WTC11 (cell line): Measurements from ENCODE around the gene UTP4. TPM values are rescaled to one million over a fixed set of nuclear protein-coding genes. Genes with fewer than 3 reads are reported as not detected.

Experiments
- ATAC-seq: fragments of 200-7000 bp; cut with Tn5 transposase; 2 replicates; pipeline ENCODE4 v1.10.0; 2021; ENCODE audit warnings: mild to moderate bottlenecking, moderate library complexity
- CTCF ChIA-PET: fragments of 300-600 bp; sonication (Branson Sonifier 250); formaldehyde crosslinking; loops from one replicate; lab custom pipeline; 2021; ENCODE audit warnings: antibody characterized with exemption; lab: Charles Lee
- POLR2A ChIA-PET: fragments of 350-600 bp; sonication (Branson Sonifier 250); formaldehyde crosslinking; loops from one replicate; lab custom pipeline; 2021; ENCODE audit warnings: antibody characterized with exemption; lab: Charles Lee
- DNase-seq: peaks from one replicate; pipeline ENCODE4 v3.0.0; 2021; ENCODE audit warnings: low spot score
- H3K27ac Mint-ChIP-seq: 2 replicates; pipeline ENCODE4 v1.8.0; 2021; ENCODE audit warnings: mixed read lengths
- H3K27me3 Mint-ChIP-seq: 2 replicates; pipeline ENCODE4 v1.8.0; 2021; ENCODE audit warnings: low read depth, mild to moderate bottlenecking, moderate library complexity, mixed read lengths
- H3K36me3 Mint-ChIP-seq: 2 replicates; pipeline ENCODE4 v1.8.0; 2021; ENCODE audit warnings: mixed read lengths
- H3K4me1 Mint-ChIP-seq: 2 replicates; pipeline ENCODE4 v1.8.0; 2022; ENCODE audit warnings: mixed read lengths
- H3K4me3 Mint-ChIP-seq: 2 replicates; pipeline ENCODE4 v1.8.0; 2021; ENCODE audit warnings: mild to moderate bottlenecking, moderate library complexity, mixed read lengths
- H3K9me3 Mint-ChIP-seq: 2 replicates; pipeline ENCODE4 v1.8.0; 2021; ENCODE audit warnings: mixed read lengths
- CREM ChIP-seq: sonication (generic); formaldehyde crosslinking; IDR thresholded peaks from 2 replicates; pipeline ENCODE4 v1.8.1; 2022; ENCODE audit warnings: mild to moderate bottlenecking, missing genetic modification reagents, moderate library complexity
- E2F1 ChIP-seq: sonication (generic); formaldehyde crosslinking; IDR thresholded peaks from 2 replicates; pipeline ENCODE4 v1.8.0; 2022; ENCODE audit warnings: mild to moderate bottlenecking, missing genetic modification reagents
- ELF4 ChIP-seq: sonication (generic); formaldehyde crosslinking; IDR thresholded peaks from 2 replicates; pipeline ENCODE4 v1.8.1; 2022; ENCODE audit warnings: low read depth, mild to moderate bottlenecking, moderate library complexity, missing genetic modification reagents
- KAT7 ChIP-seq: sonication (generic); formaldehyde crosslinking; IDR thresholded peaks from 2 replicates; pipeline ENCODE4 v1.8.1; 2023; ENCODE audit warnings: missing genetic modification reagents, mild to moderate bottlenecking, borderline replicate concordance
- MAX ChIP-seq: sonication (generic); formaldehyde crosslinking; IDR thresholded peaks from 2 replicates; pipeline ENCODE4 v1.8.0; 2022; ENCODE audit warnings: mild to moderate bottlenecking, missing genetic modification reagents
- MXD4 ChIP-seq: fragments of 250-450 bp; sonication (Bioruptor Pico); IDR thresholded peaks from 2 replicates; pipeline ENCODE4 v1.8.0; 2021; ENCODE audit warnings: mild to moderate bottlenecking, moderate library complexity, borderline replicate concordance
- PRDM15 ChIP-seq: sonication (generic); formaldehyde crosslinking; IDR thresholded peaks from 2 replicates; pipeline ENCODE4 v1.8.0; 2022; ENCODE audit warnings: missing genetic modification reagents
- SMAD4 ChIP-seq: sonication (generic); formaldehyde crosslinking; IDR thresholded peaks from 2 replicates; pipeline ENCODE4 v1.8.0; 2022; ENCODE audit warnings: mild to moderate bottlenecking, missing genetic modification reagents
- SOX15 ChIP-seq: fragments of 250-450 bp; sonication (Bioruptor Pico); IDR thresholded peaks from 2 replicates; pipeline ENCODE4 v1.9.0; 2021; ENCODE audit warnings: mild to moderate bottlenecking
- STAT6 ChIP-seq: sonication (generic); formaldehyde crosslinking; conservative IDR thresholded peaks from 2 replicates; pipeline ENCODE4 v1.8.1; 2023; ENCODE audit warnings: mild to moderate bottlenecking, low read depth, missing genetic modification reagents, moderate library complexity
- TCF7 ChIP-seq: sonication (generic); formaldehyde crosslinking; IDR thresholded peaks from 2 replicates; pipeline ENCODE4 v1.8.0; 2022; ENCODE audit warnings: mild to moderate bottlenecking, low read depth, missing genetic modification reagents, moderate library complexity
- TEAD1 ChIP-seq: sonication (generic); formaldehyde crosslinking; IDR thresholded peaks from 2 replicates; pipeline ENCODE4 v1.8.0; 2022; ENCODE audit warnings: mild to moderate bottlenecking, missing genetic modification reagents
- USF2 ChIP-seq: sonication (generic); formaldehyde crosslinking; IDR thresholded peaks from 2 replicates; pipeline ENCODE4 v1.8.1; 2023; ENCODE audit warnings: mild to moderate bottlenecking, missing genetic modification reagents, moderate library complexity
- ZNF121 ChIP-seq: sonication (generic); formaldehyde crosslinking; IDR thresholded peaks from 2 replicates; pipeline ENCODE4 v1.8.0; 2023; ENCODE audit warnings: missing genetic modification reagents
- ZNF396 ChIP-seq: fragments of 250-450 bp; sonication (Bioruptor Pico); IDR thresholded peaks from 2 replicates; pipeline ENCODE4 v1.8.0; 2021; ENCODE audit warnings: mild to moderate bottlenecking, moderate library complexity, borderline replicate concordance
- ZNF416 ChIP-seq: fragments of 250-450 bp; sonication (Bioruptor Pico); IDR thresholded peaks from 2 replicates; pipeline ENCODE4 v1.9.0; 2021; ENCODE audit warnings: mild to moderate bottlenecking, inconsistent platforms
- total RNA-seq: library from RNA; stranded (reverse); gene quantifications from 3 replicates; pipeline ENCODE4 v1.2.3, GENCODE V29; 2021
- TF ChIP-seq, protein P1 (sequence below): sonication (generic); formaldehyde crosslinking; IDR thresholded peaks from 2 replicates; pipeline ENCODE4 v1.8.0; 2022; ENCODE audit warnings: mild to moderate bottlenecking, missing genetic modification reagents
- TF ChIP-seq, protein P2 (sequence below): fragments of 250-450 bp; sonication (Bioruptor Pico); IDR thresholded peaks from 2 replicates; pipeline ENCODE4 v1.9.0; 2021; ENCODE audit warnings: mild to moderate bottlenecking
- TF ChIP-seq, protein P3 (sequence below): fragments of 250-450 bp; sonication (Bioruptor Pico); IDR thresholded peaks from 2 replicates; pipeline ENCODE4 v1.8.0; 2021; ENCODE audit warnings: mild to moderate bottlenecking

Gene UTP4
- total RNA-seq, 1 experiment from 2014 or later, result 85.7 TPM

DNA sequence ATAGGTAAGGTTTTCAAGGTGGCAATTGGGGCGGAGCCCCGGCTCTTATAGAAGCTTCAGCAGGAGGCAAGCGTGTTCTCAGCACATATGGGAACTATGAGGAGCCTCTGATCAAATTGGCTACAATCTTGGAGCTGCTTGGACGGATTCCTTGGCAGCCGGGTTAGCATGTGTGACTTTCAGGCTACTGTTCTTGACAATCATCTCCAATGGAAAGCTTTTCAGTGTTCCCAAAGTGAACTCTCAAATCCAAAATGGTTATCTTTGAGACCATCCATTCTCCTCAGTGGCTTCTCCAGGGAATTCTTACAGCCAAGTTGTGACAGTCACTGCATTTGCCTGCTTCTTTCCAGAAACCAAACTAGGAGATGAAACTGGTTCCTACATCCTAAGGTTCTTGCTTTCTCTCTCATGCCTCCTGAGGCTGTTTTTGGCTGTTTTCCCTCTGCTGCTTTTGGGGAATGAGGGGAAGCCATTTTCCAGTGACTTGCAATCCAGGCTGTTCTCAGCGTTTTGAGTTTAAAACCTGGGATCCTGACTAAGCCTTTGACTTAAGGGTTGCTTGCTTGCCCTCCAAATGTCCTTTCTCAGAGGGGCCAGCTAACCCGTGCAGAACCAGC, 16.1 kb upstream of the UTP4 start:
- peaks cover 91% of the 10 kb centered on the region for H3K36me3 Mint-ChIP-seq
- no peak for ATAC-seq
- H3K27ac Mint-ChIP-seq, result peak overlapping the region; percentile 84
- H3K9me3 Mint-ChIP-seq, result no peaks in the 10 kb centered on the region
- DNase-seq, result no peak
- ChIA-PET CTCF (interaction anchor here (0.9 kb wide), 2 partner anchors 11 to 15 kb away, joined by 4 to 6 read pairs; no protein-coding TSS in a partner anchor), POLR2A (no interaction called here)
- TF ChIP-seq, protein P1, sequence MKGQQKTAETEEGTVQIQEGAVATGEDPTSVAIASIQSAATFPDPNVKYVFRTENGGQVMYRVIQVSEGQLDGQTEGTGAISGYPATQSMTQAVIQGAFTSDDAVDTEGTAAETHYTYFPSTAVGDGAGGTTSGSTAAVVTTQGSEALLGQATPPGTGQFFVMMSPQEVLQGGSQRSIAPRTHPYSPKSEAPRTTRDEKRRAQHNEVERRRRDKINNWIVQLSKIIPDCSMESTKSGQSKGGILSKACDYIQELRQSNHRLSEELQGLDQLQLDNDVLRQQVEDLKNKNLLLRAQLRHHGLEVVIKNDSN (CRISPR knock-in tag), result no peak
- TF ChIP-seq SOX15 (no peak), MAX (CRISPR knock-in tag) (no peak), KAT7 (no peak), STAT6 (CRISPR knock-in tag) (no peak), TEAD1 (CRISPR knock-in tag) (no peak)
- H3K4me1 Mint-ChIP-seq, result peaks cover 13% of the 10 kb centered on the region
- no peak overlapping the region for H3K4me3 Mint-ChIP-seq
- no peaks in the 10 kb centered on the region for H3K27me3 Mint-ChIP-seq

DNA sequence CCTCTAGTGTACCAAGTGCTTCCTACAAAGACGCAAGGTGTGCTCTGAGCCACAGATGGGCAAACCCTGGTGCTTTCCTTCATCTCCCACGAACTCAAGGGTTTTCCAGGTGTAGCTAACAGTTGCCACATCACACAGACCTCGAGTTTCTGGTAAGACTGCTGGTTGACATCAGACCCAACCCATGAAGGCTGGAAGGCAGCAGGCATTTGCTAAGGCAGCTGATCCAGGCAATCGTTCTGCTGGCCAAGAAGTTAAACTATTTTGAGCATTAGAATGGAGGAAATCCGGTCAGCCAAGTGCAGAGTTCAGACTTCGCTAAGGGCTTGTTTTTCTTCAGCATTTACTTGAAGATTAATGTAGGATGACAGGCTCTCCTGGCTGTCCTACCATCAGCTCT, 15.5 kb upstream of the UTP4 start:
- DNase-seq (no peak), ATAC-seq (no peak)
- ChIA-PET POLR2A (no interaction called here), CTCF (no interaction called here)
- Mint-ChIP-seq H3K4me1 (peaks cover 7% of the 10 kb centered on the region), H3K4me3 (no peak overlapping the region), H3K36me3 (peaks cover 88% of the 10 kb centered on the region), H3K27me3 (no peaks in the 10 kb centered on the region), H3K27ac (peak overlapping the region; percentile 84), H3K9me3 (no peaks in the 10 kb centered on the region)
- TF ChIP-seq PRDM15 (no peak), ZNF396 (no peak), USF2 (CRISPR knock-in tag) (no peak), TEAD1 (CRISPR knock-in tag) (no peak), MXD4 (CRISPR knock-in tag) (no peak), ZNF121 (CRISPR knock-in tag) (no peak), TCF7 (no peak), CREM (CRISPR knock-in tag) (no peak), ELF4 (CRISPR knock-in tag) (no peak), ZNF416 (CRISPR knock-in tag) (no peak), E2F1 (CRISPR knock-in tag) (no peak), SMAD4 (CRISPR knock-in tag) (no peak)
- TF ChIP-seq, protein P2, sequence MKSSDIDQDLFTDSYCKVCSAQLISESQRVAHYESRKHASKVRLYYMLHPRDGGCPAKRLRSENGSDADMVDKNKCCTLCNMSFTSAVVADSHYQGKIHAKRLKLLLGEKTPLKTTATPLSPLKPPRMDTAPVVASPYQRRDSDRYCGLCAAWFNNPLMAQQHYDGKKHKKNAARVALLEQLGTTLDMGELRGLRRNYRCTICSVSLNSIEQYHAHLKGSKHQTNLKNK, result no peak
- TF ChIP-seq, protein P3, sequence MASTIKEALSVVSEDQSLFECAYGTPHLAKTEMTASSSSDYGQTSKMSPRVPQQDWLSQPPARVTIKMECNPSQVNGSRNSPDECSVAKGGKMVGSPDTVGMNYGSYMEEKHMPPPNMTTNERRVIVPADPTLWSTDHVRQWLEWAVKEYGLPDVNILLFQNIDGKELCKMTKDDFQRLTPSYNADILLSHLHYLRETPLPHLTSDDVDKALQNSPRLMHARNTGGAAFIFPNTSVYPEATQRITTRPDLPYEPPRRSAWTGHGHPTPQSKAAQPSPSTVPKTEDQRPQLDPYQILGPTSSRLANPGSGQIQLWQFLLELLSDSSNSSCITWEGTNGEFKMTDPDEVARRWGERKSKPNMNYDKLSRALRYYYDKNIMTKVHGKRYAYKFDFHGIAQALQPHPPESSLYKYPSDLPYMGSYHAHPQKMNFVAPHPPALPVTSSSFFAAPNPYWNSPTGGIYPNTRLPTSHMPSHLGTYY, result no peak
